Stimulated activated naive B cell treated with anti-CD40 and anti-IgM and Interleukin-4, amounts not matched to agents 10 μg/mL and 1 μg/mL and 100 μg/mL, for 72 hours (primary cell): ENCODE data around the gene LMTK3.

Source experiments
- ATAC-seq, 2 donors: fragments of 150-1000 bp; cut with Tn5 transposase; replicated peaks; 2 replicates each; pipeline ENCODE4 v1.10.0; 2021; ENCODE audit warnings: moderate library complexity in 1 of 2
- DNase-seq: peaks from one replicate; pipeline ENCODE4 v3.0.0; 2021
- H3K27ac Mint-ChIP-seq: one replicate; pipeline ENCODE4 v1.8.0; 2022; ENCODE audit warnings: mild to moderate bottlenecking, mixed read lengths
- H3K27me3 Mint-ChIP-seq, 2 donors: one replicate each; pipeline ENCODE4 v1.8.0; 2022; ENCODE audit warnings: mixed read lengths in 2 of 2
- H3K36me3 Mint-ChIP-seq, 2 donors: one replicate each; pipeline ENCODE4 v1.8.0; 2022; ENCODE audit warnings: mixed read lengths in 2 of 2, mild to moderate bottlenecking in 1 of 2
- H3K4me1 Mint-ChIP-seq, 2 donors: one replicate each; pipeline ENCODE4 v1.8.0; 2022; ENCODE audit warnings: mixed read lengths in 2 of 2, mild to moderate bottlenecking in 1 of 2
- H3K4me3 Mint-ChIP-seq, 2 donors: one replicate each; pipeline ENCODE4 v1.8.0; 2022; ENCODE audit warnings: mild to moderate bottlenecking in 2 of 2, mixed read lengths in 2 of 2, moderate library complexity in 1 of 2
- H3K9me3 Mint-ChIP-seq, 2 donors: one replicate each; pipeline ENCODE4 v1.8.0; 2022; ENCODE audit warnings: mixed read lengths in 2 of 2, mild to moderate bottlenecking in 1 of 2

The LMTK3 gene

DNA sequence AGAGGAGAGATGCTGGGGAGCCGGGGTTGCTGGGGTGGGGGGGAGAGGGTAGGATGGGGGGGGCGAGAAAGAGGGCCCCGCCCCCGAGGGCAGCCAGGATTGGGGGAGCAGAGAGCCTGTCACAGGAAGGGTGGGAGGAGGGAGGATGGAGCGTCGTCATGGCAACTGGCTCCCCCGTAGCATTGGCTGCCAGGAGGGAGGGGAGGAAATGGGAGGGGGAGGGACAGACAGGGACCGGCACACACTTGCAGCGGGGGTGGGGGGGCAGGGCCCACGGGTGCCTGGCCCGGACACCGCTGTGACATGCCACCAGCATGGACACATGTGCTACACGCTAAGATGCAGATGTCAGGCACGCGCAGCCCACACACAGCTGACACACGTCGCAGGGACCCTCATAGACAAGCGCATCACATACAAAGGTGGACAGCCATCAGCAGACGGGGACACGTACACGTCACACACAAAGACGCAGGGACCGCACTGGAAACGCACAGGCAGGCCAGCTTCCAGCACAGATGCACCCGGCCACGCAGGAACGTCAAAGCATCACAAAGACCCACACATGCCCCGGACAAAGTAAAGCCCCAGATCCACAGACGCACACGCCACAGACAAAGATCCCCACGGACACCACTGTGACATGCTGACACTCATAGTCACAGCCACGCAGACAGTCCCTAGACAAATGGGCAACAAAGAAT, at the start of gene LMTK3:
LMTK3 (minus strand) TSS at position 36 of the 704 bp plus-strand sequence. CDS start 259 bp downstream, outside the sequence.
- ATAC-seq, result no peak
- Mint-ChIP-seq H3K27me3 (peaks cover 13 to 20% of the 10 kb centered on the region in 2 donors), H3K36me3 (no peaks in the 10 kb centered on the region), H3K4me1 (peaks cover 6 to 18% of the 10 kb centered on the region in 2 donors), H3K27ac (no peak within 1 kb of the TSS), H3K4me3 (peak within 1 kb of the TSS; percentile 67 to 70), H3K9me3 (no peaks in the 10 kb centered on the region)
- no peak for DNase-seq

- no peaks in the 10 kb centered on the region for H3K9me3 Mint-ChIP-seq
- DNase-seq (no peak), ATAC-seq (no peak)
- no peaks in the 10 kb centered on the region for H3K36me3 Mint-ChIP-seq
- H3K4me1 Mint-ChIP-seq, result peaks cover 0 to 3% of the 10 kb centered on the region in 2 donors
- H3K27me3 Mint-ChIP-seq, result peaks cover 21 to 27% of the 10 kb centered on the region in 2 donors
- no peak overlapping the region for H3K4me3 Mint-ChIP-seq
- H3K27ac Mint-ChIP-seq, result no peak overlapping the region
Measured at GRCh38 chr19:48561412-48561811, 49.8 kb upstream of the LMTK3 start.

DNA sequence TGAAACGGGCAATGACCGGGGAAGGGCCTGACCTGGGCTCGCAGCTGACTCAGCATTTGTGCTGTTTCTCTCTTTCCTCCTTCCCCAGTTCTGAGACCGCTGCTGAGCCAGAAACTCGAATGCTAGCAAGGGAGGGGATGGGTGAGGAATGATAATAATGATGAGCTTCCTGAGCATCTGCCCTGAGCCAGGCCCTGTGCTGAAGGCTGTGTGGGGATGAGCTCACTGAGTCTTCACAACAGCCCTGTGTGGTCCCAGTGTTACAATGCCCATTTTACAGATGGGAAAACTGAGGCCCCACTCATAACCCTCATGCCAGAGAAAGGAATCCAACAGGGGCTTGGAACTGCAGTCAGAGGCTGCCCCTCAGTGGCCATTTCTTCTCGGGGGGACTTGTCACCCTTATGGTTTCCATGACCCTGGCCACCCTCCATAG, 48.5 kb upstream of the LMTK3 start:
- H3K27me3 Mint-ChIP-seq, result peaks cover 31 to 40% of the 10 kb centered on the region in 2 donors
- H3K9me3 Mint-ChIP-seq, result no peaks in the 10 kb centered on the region
- no peak overlapping the region for H3K27ac Mint-ChIP-seq
- no peak for DNase-seq
- H3K36me3 Mint-ChIP-seq, result no peaks in the 10 kb centered on the region
- no peak for ATAC-seq
- H3K4me1 Mint-ChIP-seq, result peaks cover 0 to 3% of the 10 kb centered on the region in 2 donors
- H3K4me3 Mint-ChIP-seq, result no peak overlapping the region

DNA sequence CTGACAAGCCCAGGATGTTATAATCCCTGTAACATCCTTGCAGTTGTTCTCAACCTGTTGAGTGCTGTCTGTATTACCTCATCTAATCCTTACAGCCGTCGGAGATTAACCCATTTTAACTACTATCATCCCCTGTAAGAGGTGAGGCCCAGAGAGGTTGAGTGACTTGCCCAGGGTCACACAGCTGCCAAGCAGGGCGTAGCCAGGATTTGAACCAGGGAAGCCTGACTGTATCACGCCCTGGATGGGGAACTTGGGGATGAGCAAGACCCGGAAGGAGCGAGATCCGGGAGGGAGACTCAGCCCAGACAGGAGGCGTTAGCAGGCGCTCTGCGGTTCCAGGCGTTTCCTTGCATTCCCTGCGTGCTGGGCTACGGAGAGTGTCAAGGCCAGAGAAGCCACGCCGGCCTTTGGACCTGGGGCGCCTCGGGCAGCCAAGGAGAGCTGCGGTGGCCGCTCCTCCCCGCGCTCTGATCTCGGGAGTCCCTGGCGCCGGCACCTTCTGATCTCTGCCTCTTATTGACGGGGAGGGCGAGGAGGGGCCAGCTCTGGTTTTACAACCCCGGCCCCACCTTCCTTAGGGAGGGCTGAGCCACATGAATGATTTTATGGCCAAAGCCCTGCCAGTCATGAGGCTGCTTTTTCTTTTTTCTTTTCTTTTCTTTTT, 46.5 kb upstream of the LMTK3 start:
- Mint-ChIP-seq H3K9me3 (no peaks in the 10 kb centered on the region), H3K4me1 (no peaks in the 10 kb centered on the region), H3K27ac (no peak overlapping the region), H3K27me3 (peaks cover 42 to 55% of the 10 kb centered on the region in 2 donors), H3K36me3 (no peaks in the 10 kb centered on the region), H3K4me3 (peak overlapping the region in 1 of 2 donors; percentile 28)
- ATAC-seq (no peak), DNase-seq (no peak)

- no peak for ATAC-seq
- Mint-ChIP-seq H3K4me3 (no peak overlapping the region), H3K36me3 (no peaks in the 10 kb centered on the region)
Measured at GRCh38 chr19:48556825-48557224, 45.2 kb upstream of the LMTK3 start.

GRCh38 chr19:48556163-48556562, 44.5 kb upstream of the LMTK3 start:
- no peaks in the 10 kb centered on the region for H3K4me1 Mint-ChIP-seq
- no peaks in the 10 kb centered on the region for H3K9me3 Mint-ChIP-seq
- no peak overlapping the region for H3K27ac Mint-ChIP-seq
- H3K4me3 Mint-ChIP-seq, result no peak overlapping the region
- peaks cover 47 to 60% of the 10 kb centered on the region in 2 donors for H3K27me3 Mint-ChIP-seq
- H3K36me3 Mint-ChIP-seq, result no peaks in the 10 kb centered on the region
- ATAC-seq, result no peak
- DNase-seq, result no peak

More at GRCh38 chr19:48556825-48557224, 45.2 kb upstream of the LMTK3 start:
- H3K9me3 Mint-ChIP-seq, result no peaks in the 10 kb centered on the region
- DNase-seq, result no peak
- no peak overlapping the region for H3K27ac Mint-ChIP-seq
- no peaks in the 10 kb centered on the region for H3K4me1 Mint-ChIP-seq
- H3K27me3 Mint-ChIP-seq, result peaks cover 42 to 55% of the 10 kb centered on the region in 2 donors

DNA sequence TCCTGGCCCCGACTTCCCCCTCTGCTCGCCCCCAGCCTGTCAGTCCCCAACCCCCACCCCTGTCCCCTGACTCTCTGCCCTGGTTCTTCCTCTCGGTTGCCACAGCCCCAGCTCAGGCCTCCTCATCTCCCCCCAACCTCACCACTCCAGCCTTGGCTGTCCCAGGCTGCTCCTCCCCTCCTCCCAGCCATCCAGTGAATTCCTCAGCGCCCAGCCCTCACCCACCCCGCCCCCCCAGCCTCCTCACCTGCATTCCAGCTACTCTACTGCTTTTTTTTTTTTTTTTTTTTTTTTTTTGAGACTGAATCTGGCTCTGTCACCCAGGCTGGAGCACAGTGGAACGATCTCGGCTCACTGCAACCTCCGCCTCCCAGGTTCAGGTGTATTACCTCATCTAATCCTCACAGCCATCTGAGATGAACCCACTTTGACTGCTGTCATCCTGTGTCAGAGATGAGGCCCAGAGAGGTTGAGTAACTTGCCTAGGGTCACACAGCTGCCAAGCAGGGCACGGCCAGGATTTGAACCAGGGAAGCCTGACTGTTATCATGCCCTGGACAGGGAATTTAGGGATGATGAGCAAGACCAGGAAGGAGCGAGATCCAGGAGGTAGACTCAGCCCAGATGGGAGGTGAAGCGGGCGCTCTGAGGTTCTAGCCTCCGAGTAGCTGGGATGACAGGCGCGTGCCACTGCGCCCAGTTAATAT, 42.9 kb upstream of the LMTK3 start:
- Mint-ChIP-seq H3K27ac (no peak overlapping the region), H3K9me3 (no peaks in the 10 kb centered on the region), H3K4me1 (no peaks in the 10 kb centered on the region), H3K27me3 (peaks cover 48 to 60% of the 10 kb centered on the region in 2 donors), H3K36me3 (no peaks in the 10 kb centered on the region), H3K4me3 (no peak overlapping the region)
- DNase-seq (no peak), ATAC-seq (no peak)

GRCh38 chr19:48553676-48554384, 42.2 kb upstream of the LMTK3 start:
- Mint-ChIP-seq H3K36me3 (no peaks in the 10 kb centered on the region), H3K4me3 (no peak overlapping the region), H3K27ac (no peak overlapping the region), H3K9me3 (no peaks in the 10 kb centered on the region), H3K4me1 (no peaks in the 10 kb centered on the region), H3K27me3 (peaks cover 41 to 53% of the 10 kb centered on the region in 2 donors)
- ATAC-seq, result no peak
- no peak for DNase-seq

- ATAC-seq, result no peak
- H3K4me1 Mint-ChIP-seq, result no peaks in the 10 kb centered on the region
- DNase-seq, result no peak
- no peaks in the 10 kb centered on the region for H3K36me3 Mint-ChIP-seq
- peaks cover 35 to 45% of the 10 kb centered on the region in 2 donors for H3K27me3 Mint-ChIP-seq
- H3K4me3 Mint-ChIP-seq, result no peak overlapping the region
- no peak overlapping the region for H3K27ac Mint-ChIP-seq
- H3K9me3 Mint-ChIP-seq, result no peaks in the 10 kb centered on the region
Measured at GRCh38 chr19:48552406-48553322, 41.0 kb upstream of the LMTK3 start.

- peaks cover 28 to 35% of the 10 kb centered on the region in 2 donors for H3K27me3 Mint-ChIP-seq
- DNase-seq, result no peak
- H3K4me1 Mint-ChIP-seq, result no peaks in the 10 kb centered on the region
- H3K27ac Mint-ChIP-seq, result no peak within 1 kb of the TSS
- no peaks in the 10 kb centered on the region for H3K9me3 Mint-ChIP-seq
- no peak for ATAC-seq
- H3K4me3 Mint-ChIP-seq, result no peak within 1 kb of the TSS
- no peaks in the 10 kb centered on the region for H3K36me3 Mint-ChIP-seq
Measured at GRCh38 chr19:48551437-48552302, 40.0 kb upstream of the LMTK3 start, which contains the start of gene SULT2B1. Gene SULT2B1 (plus strand): TSS chr19:48552172. CDS start chr19:48552253, 81 bp downstream.

- no peak for DNase-seq
- Mint-ChIP-seq H3K4me3 (no peak overlapping the region), H3K27me3 (peaks cover 13 to 14% of the 10 kb centered on the region in 2 donors), H3K27ac (no peak overlapping the region), H3K9me3 (no peaks in the 10 kb centered on the region), H3K36me3 (no peaks in the 10 kb centered on the region), H3K4me1 (no peaks in the 10 kb centered on the region)
- no peak for ATAC-seq
Measured at GRCh38 chr19:48549380-48549779, 37.7 kb upstream of the LMTK3 start.

GRCh38 chr19:48548253-48548911, 36.7 kb upstream of the LMTK3 start:
- ATAC-seq (no peak), DNase-seq (no peak)
- no peaks in the 10 kb centered on the region for H3K4me1 Mint-ChIP-seq
- no peaks in the 10 kb centered on the region for H3K9me3 Mint-ChIP-seq
- H3K27me3 Mint-ChIP-seq, result peaks cover 6 to 8% of the 10 kb centered on the region in 2 donors
- H3K4me3 Mint-ChIP-seq, result no peak overlapping the region
- H3K36me3 Mint-ChIP-seq, result no peaks in the 10 kb centered on the region
- no peak overlapping the region for H3K27ac Mint-ChIP-seq
